Mucosa of descending colon (tissue), 3 donors: Measurements from ENCODE around the gene PRSS56. TPM values are rescaled to one million over a fixed set of nuclear protein-coding genes. Genes with fewer than 3 reads are reported as not detected.
A peak's percentile ranks its signal among the peaks of the same experiment; 100 is the strongest.

Experiments
- ATAC-seq: fragments of 200-7000 bp; cut with Tn5 transposase; one replicate; pipeline ENCODE4 v1.9.1; 2020; ENCODE audit warnings: mild to moderate bottlenecking, moderate library complexity
- DNase-seq, 3 donors: peaks; one replicate each; pipeline ENCODE4 v3.0.0-alpha.2; 2020
- H3K36me3 ChIP-seq: fragments of 200-600 bp; one replicate; pipeline ENCODE4 v1.8.0; 2021; ENCODE audit warnings: low read depth, mild to moderate bottlenecking
- H3K4me1 ChIP-seq: fragments of 200-600 bp; one replicate; pipeline ENCODE4 v1.8.0; 2021; ENCODE audit warnings: low read depth, mild to moderate bottlenecking
- H3K4me3 ChIP-seq: fragments of 200-600 bp; one replicate; pipeline ENCODE4 v1.8.0; 2021; ENCODE audit warnings: mild to moderate bottlenecking
- H3K9me3 ChIP-seq: fragments of 200-600 bp; one replicate; pipeline ENCODE4 v1.8.0; 2021; ENCODE audit warnings: mild to moderate bottlenecking
- intact Hi-C, 2 donors: fragments of 100-400 bp; cut with DNase I in 1 of 2; cut with micrococcal nuclease in 1 of 2; formaldehyde crosslinking; loops; one replicate each; pipeline versions ENCODE4 v1.11.0 to v1.11.1; 2022; cut with DNase I, micrococcal nuclease
- total RNA-seq, 3 donors: library from RNA; stranded (reverse); fragmentation: NEBNext Ultra II Directional in 2 of 3; extraction: Animal tissue kit (Norgen Biotek cat#: 25700) in 2 of 3; gene quantifications; one replicate each; pipeline versions ENCODE4 v1.2.1 to v1.2.4, GENCODE V29; 2021 to 2023
- TF ChIP-seq, protein P1 (sequence below): fragments of 200-600 bp; IDR thresholded peaks from one replicate; pipeline ENCODE4 v1.8.0; 2022; ENCODE audit warnings: antibody characterized with exemption, mild to moderate bottlenecking
- donor health status: DM: no; HTN: no; CAD: no; lungs with moderate emphysema.
- donor health status: DM: no; HTN: no; CAD: no.
- donor health status: DM: no; HTN: yes; CAD: no.

The PRSS56 gene
- total RNA-seq, 3 donors from 2014 or later, result not detected

DNA sequence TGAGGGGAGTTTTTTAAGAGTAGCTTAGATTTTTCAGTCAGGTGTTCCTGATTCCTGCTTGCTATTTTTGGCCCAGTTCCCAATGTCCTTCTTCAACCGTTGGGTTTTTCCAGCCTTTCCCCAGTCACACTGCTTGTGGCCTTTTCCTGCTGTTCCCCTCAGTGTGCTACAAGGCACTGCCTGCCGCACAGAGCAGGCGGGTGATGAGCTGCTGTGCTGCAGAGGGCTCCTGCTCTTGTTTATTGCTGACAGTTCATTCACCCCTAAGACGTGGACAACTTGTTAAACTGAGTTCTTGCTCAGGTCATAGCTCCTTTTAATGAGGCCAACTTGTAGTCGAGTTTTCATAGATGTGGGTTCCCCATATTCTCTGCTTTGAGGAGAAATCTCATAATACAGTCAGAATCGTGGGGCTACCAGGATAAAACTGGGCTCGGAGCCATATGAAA is 50.9 kb downstream of the PRSS56 start:
- Histone ChIP-seq H3K4me1 (peaks cover 11% of the 10 kb centered on the region), H3K9me3 (no peaks in the 10 kb centered on the region), H3K4me3 (no peak overlapping the region), H3K36me3 (peaks cover 9% of the 10 kb centered on the region)
- TF ChIP-seq, protein P1, sequence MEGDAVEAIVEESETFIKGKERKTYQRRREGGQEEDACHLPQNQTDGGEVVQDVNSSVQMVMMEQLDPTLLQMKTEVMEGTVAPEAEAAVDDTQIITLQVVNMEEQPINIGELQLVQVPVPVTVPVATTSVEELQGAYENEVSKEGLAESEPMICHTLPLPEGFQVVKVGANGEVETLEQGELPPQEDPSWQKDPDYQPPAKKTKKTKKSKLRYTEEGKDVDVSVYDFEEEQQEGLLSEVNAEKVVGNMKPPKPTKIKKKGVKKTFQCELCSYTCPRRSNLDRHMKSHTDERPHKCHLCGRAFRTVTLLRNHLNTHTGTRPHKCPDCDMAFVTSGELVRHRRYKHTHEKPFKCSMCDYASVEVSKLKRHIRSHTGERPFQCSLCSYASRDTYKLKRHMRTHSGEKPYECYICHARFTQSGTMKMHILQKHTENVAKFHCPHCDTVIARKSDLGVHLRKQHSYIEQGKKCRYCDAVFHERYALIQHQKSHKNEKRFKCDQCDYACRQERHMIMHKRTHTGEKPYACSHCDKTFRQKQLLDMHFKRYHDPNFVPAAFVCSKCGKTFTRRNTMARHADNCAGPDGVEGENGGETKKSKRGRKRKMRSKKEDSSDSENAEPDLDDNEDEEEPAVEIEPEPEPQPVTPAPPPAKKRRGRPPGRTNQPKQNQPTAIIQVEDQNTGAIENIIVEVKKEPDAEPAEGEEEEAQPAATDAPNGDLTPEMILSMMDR, result no peak
- intact Hi-C loops, result no loop called here
- DNase-seq (no peak), ATAC-seq (peak; percentile 52)

- DNase-seq, result no peak
- TF ChIP-seq, protein P1, result no peak
- Histone ChIP-seq H3K4me1 (peaks cover 10% of the 10 kb centered on the region), H3K4me3 (no peak overlapping the region), H3K9me3 (no peaks in the 10 kb centered on the region), H3K36me3 (peaks cover 9% of the 10 kb centered on the region)
- intact Hi-C loops, result no loop called here
- ATAC-seq, result peak; percentile 71
These were observed 52.9 kb downstream of the PRSS56 start for GRCh38 chr2:232573042-232573441.

DNA sequence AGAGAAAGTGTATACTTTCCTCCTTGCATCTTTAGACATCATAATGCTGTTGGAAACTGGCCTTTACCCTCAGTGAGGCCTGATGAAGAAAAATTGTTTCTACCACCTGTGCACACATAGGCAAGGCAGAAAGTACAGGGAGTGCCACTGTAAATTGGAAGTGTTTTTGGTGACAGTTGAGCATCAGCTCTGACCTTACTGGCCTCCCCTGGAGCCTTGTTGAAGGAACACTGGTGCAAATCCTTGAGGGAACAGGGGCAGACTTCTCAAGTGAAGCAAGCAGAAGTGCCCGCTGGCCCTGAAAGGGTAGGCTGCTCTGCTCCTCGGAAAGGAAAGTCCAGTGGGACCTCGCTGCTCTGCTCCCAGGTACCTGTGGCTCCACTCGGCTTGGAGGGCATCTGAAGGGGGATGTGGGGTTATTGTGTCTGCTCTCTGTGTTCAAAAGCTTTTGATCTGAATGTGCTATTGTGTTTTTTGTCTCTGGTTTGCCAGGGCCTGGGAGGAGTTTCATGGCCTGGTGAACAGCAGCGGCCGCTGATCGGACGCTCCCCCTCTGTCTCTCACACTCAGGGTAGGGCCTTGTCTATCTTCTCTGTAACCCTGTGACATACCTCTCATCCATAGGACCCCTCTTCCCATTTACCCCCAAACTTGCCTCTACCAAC is 53.7 kb downstream of the PRSS56 start:
- H3K4me1 ChIP-seq, result peaks cover 6% of the 10 kb centered on the region
- intact Hi-C loops, result no loop called here
- H3K9me3 ChIP-seq, result no peaks in the 10 kb centered on the region
- peak; percentile 83 for ATAC-seq
- H3K4me3 ChIP-seq, result no peak overlapping the region
- TF ChIP-seq, protein P1, result no peak
- peaks cover 6% of the 10 kb centered on the region for H3K36me3 ChIP-seq
- peak in 1 of 3 donors; percentile 55 for DNase-seq

DNA sequence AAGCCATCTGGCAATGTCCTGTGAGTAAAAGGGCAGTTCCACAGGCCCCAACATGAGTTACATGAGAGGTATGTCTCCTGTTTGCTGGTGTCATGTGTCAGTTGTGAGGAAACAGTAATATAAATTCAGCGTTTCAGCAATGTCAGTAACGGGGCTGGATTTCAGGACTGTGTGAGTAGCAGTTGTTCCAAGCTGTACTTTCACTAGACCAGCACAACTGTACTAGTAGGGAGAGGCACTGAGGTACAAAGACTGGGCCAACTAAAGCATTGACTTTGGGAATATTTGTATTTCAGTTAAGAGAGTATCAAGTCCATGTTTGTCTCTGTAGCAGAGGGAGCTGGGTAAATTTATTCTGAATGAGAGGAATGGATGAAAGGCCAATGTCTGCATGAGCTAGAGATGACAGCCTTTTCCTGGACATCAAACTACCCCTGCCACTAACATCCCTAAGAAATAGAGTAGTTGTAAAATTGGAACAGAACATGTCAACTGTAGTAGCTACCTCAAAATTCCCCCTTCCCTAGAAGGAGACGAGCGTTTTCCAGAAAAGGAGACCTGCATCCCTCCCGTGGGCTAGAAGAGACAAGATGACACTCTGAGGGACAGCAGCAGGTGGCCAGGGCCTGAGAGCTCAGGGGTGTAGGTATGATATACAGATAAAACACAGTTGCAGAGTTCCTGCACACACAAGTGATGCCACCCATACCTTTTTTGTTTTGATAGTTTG is 54.7 kb downstream of the PRSS56 start:
- DNase-seq (no peak), ATAC-seq (peak; percentile 32)
- H3K36me3 ChIP-seq, result no peaks in the 10 kb centered on the region
- H3K4me1 ChIP-seq, result peaks cover 10% of the 10 kb centered on the region
- H3K4me3 ChIP-seq, result no peak overlapping the region
- H3K9me3 ChIP-seq, result no peaks in the 10 kb centered on the region
- TF ChIP-seq, protein P1, result no peak
- intact Hi-C loops, result no loop called here

Other genes starting within 250 kb of the PRSS56 start
- gene ALPP, start 141.6 kb upstream of the PRSS56 start, total RNA-seq, result 1 to 10 TPM in 1 of 3 donors, not detected in 2; 1.2 TPM
- 1 to 10 TPM in 1 of 3 donors, under 1 TPM in 2; 0.54 to 8.1 (median 0.61) TPM for gene ALPG, start 113.5 kb upstream of the PRSS56 start, total RNA-seq
- gene ALPI, start 64.2 kb upstream of the PRSS56 start, total RNA-seq, result 10 to 100 TPM in 2 of 3 donors, 1 to 10 TPM in 1; 8.5 to 24.6 (median 24.4) TPM
- gene ECEL1, start 32.6 kb upstream of the PRSS56 start, total RNA-seq, result under 1 TPM in 2 of 3 donors, not detected in 1; 0.16 to 0.24 TPM
- not detected for gene CHRND, start 5.8 kb downstream of the PRSS56 start, total RNA-seq
- gene CHRNG, start 19.3 kb downstream of the PRSS56 start, total RNA-seq, result not detected
- gene TIGD1, start 30.2 kb downstream of the PRSS56 start, total RNA-seq, result 1 to 10 TPM; 4.1 to 5.6 (median 5.4) TPM
- 100 to 1,000 TPM in 1 of 3 donors, 10 to 100 TPM in 2; 62.7 to 116 (median 90.9) TPM for gene EIF4E2, start 30.3 kb downstream of the PRSS56 start, total RNA-seq
- 1 to 10 TPM; 2.2 to 4.8 (median 4.6) TPM for gene EFHD1, start 113.2 kb downstream of the PRSS56 start, total RNA-seq
- gene GIGYF2, start 176.9 kb downstream of the PRSS56 start, total RNA-seq, result 10 to 100 TPM; 57.8 to 82.1 (median 74.8) TPM